NCI-H345 (cell line): ENCODE results near the gene FOXK2.

Experiments
- DNase-seq: peaks from one replicate; lab custom pipeline; 2025; lab: John Stamatoyannopoulos, UW

Gene FOXK2

DNA sequence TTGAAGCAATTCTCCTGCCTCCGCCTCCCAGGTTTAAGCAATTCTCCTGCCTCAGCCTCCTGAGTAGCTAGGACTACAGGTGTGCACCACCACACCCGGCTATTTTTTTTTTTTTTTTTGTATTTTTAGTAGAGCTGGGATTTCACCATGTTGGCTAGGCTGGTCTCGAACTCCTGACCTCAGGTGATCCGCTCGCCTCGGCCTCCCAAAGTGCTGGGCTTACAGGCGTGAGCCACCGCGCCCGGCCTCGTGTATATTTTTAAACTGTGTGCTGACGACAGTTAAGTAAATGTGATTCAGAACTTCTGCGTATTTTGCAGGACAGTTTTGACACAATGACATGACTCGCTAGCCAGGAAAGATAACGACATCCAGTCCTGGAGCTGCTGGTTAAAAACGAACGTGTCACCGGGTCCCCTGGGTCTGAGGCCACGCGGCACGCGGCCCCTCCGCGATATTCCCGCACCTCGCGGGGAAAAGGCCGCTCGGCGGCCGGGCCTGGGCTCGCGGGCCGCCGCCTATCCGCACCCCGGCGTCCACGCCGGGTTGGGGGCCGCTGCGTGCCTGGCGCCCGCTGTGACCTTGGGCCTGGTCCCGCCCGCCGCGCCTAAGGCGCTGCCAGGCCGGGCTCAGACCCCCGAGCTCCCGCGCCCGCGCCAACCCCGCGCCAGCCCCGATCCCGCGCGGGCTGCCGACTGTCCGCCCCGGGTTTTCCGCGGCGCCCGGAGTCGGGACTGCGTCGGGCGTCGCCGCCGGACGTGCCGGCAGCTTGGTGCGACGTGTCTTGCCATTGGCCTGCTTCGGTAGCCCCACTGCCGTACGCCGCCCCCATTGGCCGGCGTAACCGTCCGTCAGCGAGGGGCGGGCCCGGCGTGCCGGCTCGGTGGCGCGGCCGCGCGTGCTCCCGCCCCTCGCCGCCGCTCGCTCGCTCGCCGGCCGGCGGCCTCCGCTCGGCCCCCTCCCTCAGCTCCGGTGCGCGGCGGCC, at the start of gene FOXK2:
Gene FOXK2 (plus strand): TSS at position 907 of the 985 bp plus-strand sequence. CDS start 157 bp downstream, outside the sequence.
- DNase-seq, result peak; percentile 98

DNA sequence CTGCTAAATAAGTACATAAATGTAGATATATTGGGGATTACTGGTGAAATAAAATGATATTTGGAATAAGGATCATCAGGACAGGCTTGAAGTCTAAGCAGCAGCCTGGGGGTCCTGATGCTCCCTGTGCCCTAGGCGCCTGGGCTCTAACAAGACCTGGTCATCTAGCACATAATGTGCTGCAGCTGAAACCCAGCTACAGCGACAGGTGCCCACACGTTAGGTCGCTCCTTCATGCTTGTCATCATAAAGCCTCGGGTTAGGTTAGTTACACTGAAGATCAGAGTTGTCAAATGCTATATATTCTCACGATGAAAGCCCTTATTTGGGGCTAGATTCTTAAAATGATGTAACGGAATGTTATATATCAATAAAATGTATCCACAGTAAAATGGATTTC, 49.5 kb upstream of the FOXK2 start:
- DNase-seq, result no peak

DNA sequence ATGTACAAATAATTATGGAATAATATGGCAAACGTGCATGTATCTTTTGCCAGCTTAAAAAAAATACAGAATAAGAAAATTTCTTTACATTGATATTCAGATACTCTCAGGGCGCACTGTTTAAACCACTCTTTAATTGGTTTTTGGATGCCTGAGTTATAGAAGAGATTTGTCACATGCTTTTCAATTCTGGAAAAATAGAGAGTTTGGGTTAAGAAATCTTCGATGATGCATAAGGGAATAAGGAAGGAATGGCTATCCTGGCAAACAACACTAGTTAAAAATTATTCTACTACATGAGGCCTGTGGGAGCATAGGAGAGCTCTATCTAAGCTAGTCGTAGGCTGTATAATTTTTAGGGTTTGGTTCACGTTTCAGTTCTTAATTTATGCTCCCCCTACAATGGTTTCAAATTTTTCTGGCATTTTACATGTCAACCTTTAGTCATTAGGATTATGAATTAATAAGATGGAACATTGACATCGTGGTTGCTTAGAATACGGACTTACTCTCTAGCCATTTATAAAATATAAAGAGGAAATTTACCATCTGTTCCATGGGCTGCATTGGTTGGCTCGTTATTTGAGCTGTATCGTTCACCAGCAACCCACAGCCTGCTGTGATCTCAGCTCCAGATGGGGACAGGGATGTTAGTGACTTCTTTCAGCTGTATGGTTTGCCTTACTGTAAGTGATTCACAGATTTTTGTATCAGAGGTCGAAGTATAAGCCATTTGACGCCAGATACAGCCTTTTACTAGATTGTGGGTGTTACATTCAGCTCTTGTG, 45.1 kb upstream of the FOXK2 start:
- no peak for DNase-seq

DNA sequence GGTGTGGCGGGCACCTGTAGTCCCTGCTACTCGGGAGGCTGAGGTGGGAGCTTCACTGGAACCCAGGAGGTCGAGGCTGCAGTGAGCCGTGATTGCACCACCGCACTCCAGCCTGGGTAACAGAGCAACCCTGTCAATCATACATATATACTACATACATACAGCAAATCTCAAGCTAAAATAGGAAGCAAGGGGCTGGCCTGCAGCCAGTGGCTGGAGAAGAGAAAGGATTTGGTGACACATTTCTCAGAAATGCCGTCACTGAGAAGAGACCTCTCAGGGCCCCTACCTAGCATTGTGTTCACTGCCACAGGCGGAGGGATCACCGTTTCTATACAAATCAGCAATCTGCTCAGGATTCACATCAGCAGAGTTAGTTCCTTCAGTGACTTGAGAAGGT, 44.1 kb upstream of the FOXK2 start:
- no peak for DNase-seq

DNA sequence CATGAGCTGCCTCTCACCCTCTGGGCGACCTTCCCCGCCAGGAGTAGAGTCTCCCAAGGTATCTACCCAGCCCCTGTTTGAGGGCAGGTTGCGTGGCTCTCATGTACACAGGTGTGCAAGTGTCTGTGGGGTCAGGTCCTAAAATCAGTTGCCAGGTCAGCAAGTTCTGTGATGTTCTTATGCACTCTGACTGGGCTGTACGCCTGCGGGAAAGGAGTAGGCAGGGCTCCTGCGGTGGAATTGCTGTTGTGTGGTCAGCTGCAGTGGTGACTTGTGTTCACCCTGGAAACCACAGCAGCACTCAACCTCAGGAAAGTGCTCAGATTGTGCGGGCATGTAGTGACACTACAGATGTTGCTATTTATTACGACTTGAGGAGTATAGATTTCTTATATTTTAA, 41.6 kb upstream of the FOXK2 start:
- no peak for DNase-seq

DNA sequence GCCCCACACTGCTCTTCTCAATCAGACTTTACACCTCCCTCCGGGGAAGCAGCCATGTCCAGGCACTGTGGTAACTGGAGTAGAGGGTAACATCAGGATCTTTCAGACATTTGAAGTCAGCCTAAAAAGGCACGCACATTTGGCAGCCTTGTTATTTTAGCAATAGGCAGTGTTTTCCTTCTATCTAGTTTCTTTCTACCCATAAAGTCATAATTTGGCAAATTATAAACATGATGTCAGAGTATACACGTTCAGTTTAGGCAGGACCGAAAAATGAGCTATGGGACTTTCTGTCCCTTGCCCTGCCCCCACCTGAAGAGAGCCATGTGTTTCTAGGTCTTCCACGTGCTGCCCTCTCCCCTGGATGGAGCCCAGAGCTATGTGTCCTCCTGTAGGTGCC, 39.9 kb upstream of the FOXK2 start:
- no peak for DNase-seq

DNA sequence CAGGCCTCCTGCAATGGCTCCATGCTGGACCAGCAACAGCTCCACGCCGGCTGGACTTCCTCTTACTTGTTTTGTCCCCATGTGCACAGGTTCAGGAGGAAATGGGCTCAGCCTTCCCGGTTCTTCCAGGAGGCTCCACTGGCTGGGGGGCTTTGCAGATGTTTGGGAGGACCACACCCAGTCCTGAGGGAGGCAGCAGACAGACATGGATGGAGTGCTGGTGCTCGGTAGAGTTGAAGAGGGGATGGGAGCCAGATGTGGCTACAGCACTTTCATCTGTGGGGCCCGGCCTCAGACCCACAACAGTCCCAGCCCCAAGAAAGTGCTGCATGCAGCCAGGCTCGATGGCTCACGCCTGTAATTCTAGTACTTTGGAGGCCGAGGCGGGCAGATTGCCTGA, 39.2 kb upstream of the FOXK2 start:
- DNase-seq, result no peak

DNA sequence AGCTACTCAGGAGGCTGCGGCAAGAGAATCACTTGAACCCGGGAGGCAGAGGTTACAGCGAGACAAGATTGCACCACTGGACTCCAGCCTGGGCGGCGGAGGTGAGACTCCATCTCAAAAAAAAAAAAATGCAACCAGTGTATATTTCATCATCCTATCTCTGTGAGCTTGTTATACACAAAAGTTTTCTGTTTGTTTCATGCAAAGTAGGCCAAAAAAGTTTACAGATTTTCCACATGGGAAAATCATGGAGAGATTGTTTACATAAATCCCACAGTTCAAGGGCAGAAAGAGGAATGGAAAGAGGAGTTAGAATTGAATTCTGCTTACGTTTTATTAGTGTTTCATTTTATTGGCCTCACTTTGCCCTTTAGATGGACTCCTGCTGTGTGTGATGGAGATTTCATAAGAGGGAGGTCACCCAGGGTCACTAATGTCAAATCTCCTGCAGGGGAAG, 36.3 kb upstream of the FOXK2 start:
- DNase-seq, result no peak

DNA sequence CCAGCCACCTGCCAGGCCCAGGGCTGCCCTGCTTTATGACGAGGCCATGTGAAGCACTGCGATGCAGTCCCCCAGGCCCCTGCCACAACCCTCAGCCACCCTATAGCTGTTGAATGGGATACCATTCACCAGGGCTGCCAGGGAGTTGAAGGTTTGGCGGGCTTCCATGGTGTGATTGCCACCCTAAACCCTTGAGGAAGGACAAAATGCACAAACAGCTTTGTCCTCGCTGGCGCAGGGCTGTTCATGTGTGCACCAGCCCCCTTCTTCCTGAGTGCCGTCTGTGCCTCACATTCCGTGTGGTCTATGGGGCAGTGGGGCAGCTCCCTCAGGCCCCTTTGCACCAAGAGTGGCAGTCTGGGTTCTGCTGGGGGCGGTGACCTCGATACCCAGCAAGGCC, 35.7 kb upstream of the FOXK2 start:
- DNase-seq, result no peak

DNA sequence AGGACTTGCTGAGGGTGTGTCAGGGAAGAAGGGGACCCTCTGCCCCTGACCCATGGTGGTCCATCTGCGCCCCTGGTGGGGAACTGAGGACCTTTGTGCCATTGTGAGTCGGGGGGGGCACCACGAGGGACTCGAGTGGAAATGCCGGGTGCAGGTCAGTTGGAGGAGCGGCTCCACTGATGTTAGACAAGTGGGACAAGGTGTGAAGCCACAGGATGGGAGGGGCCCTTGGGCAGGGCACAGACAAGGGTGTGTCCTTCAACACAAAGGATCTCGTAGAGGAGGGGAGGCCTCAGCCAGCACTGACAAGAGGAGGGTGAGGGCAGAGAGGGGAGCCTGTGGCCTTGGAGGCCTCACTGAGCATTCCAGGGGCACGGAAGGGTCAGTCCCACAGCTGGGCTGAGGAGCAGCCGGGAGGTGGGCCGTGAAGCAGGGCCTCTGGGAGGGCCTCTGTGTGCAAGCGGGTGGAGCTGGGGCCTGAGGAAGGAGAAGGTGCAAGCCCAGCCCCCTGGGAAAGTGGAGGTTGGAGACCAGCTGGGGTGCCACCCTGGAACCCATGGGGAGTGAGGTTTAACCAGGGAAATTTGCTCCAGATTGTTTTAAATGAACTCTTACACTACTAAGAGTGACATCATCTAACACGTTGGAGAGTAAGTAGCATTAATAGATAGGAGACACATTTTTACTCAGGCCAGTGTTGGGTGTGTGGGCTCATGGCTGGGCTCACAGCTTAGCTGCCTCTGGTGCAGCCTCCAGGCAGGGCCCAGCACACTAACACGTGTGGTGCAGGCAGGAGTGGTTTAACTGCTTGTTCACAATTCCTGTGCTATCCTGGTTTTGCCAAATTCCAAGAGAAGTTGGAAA, 33.1 kb upstream of the FOXK2 start:
- DNase-seq, result no peak

DNA sequence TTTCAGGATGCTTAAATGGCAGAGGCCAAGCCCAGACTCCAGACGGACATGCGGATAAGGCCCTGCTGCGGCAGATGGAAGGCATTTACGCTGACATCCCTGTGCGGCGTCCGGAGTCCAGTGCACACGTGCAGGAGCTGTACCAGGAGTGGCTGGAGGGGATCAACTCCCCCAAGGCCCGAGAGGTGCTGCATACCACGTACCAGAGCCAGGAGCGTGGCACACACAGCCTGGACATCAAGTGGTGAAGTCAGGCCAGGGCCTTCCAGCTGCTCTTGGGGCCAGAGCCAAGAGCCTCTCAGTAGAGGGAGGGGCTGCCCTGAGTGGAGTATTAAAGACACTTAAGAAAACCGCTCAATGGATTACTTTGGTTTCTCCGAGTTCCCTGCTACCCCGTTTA, 31.6 kb upstream of the FOXK2 start:
- no peak for DNase-seq

DNA sequence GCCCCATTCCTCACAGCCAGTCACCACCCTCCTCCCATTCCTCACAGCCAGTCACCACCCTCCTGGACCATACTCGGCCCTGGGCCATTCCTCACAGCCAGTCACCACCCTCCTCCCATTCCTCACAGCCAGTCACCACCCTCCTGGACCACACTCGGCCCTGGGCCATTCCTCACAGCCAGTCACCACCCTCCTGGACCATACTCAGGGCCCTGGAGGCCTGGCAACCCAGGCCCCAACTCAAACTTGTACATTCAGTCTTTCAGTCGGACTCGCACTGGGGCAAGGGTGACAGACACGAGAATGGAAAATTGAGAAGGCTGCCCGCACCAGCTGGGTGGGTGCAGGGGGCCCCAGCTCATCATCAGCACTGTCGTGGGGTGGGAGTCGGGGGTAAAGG, 30.4 kb upstream of the FOXK2 start:
- DNase-seq, result no peak

DNA sequence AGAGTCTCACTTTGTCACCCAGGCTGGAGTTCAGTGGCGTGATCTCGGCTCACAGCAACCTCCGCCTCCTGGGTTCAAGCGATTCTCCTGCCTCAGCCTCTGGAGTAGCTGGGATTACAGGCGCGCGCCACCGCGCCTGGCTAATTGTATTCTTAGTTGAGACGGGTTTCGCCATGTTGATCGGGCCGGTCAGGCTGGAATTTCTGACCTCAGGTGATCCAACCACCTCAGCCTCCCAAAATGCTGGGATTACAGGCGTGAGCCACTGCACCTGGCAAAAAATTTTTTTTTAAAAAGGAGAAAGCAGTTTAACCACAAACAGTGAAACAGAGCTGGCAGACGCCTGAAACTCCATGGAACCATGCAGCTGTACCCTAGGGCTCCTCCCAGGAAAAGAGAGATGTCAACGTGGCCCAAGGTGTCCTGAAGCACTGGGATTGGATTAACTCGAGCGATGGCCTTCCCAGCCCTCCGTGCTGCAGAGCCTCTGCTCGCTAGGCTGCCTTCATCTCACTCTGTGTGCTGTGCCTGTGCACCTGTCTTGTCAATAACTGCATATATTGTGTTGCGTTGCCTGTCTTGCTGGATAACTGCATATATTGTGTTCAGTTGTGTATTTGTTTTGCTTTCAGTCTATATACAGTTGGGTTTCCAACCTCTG, 29.6 kb upstream of the FOXK2 start:
- no peak for DNase-seq

DNA sequence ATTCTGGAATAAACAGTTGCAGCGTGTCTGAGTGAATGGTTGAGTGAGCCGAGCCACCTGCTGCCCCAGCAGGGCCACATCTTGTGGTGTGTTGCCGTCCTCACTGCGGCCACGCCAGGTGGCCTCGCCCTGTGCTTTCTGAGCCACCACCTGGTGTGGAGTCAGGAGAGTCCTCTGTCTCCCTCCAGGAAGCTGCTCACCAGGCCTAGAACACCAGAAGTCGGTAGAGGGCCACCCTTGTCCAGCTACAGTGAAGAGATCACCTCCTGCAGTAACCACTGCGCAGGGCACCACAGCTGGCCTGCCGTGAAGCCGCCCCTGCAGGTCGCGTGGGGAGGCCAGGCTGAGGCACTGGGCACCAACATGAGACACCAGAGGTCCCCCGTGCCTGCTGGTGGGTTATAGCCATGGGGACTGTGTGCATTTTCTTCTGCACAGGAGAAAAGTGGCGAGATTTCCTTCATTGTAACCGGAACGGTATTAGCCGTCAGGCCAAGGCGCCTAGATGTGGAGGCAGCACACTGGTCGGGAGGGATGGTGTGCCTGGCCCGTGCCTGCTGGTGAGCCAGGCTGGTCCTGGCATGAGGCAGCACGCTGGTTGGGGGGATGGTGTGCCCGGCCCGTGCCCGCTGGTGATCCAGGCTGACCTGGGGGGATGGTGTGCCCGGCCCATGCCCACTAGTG, 28.9 kb upstream of the FOXK2 start:
- DNase-seq, result peak; percentile 90

DNA sequence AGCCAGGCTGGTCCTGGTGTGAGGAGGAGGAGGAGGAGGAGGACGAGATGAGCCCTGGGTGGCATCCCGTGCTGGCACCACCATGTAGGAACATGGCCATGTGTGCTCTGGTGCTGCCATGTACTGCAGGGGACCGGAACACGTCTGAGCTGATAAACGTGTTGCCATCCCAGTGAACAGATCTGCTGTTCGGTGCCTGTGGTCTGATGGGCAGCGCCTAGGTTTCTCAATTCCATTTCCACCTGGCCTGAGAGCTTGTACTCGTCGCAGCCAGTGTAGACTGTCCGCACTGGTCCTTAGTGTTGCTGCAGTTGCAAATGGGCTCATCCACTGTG, 28.4 kb upstream of the FOXK2 start:
- no peak for DNase-seq

DNA sequence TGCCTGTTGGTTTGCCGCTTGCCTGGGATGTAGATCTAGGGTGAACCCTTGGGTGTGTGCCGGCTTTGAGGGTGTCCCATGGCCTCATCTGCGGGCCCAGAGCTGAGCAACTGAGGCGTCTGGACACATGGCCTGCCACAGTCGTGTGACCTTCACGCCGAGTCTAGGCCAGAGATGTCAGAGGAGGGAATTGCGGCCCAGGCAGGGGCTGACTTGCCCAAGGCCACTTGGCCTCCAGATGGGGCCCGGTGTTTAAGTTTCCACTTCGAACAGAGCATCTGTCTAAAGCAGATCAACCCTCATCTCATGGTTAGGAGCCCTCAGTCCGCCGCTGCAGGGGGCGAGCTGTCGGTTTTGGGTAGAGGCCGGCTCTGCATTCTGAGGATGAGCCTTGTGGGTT, 28.0 kb upstream of the FOXK2 start:
- DNase-seq, result no peak

DNA sequence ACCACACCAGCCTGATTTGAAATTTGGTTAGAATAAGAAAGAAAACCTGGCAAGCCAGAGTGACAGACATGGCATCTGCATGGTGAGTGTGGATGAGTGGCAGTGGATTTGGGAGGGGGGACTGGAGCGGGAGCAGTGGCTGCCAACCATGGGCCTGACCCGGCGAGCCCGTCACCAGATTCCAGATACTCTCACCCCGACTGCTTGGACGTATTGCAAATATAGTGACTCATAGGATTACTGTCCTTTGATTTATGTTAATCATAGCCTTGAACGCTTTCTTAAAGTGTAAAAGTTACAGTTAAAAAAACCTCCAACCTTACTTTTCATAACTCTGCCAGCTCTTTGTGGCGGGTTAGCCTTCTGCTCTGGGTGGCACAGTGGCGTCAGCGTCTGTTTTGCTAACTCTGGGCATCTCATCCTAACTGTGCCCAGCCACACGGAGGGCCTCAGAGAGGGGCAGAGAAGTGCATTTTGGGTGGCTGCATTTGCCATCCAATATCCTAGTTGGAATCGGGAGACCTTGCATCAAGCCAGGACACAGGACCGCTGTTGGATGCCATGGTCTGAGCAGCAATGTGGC, 26.8 kb upstream of the FOXK2 start:
- no peak for DNase-seq

DNA sequence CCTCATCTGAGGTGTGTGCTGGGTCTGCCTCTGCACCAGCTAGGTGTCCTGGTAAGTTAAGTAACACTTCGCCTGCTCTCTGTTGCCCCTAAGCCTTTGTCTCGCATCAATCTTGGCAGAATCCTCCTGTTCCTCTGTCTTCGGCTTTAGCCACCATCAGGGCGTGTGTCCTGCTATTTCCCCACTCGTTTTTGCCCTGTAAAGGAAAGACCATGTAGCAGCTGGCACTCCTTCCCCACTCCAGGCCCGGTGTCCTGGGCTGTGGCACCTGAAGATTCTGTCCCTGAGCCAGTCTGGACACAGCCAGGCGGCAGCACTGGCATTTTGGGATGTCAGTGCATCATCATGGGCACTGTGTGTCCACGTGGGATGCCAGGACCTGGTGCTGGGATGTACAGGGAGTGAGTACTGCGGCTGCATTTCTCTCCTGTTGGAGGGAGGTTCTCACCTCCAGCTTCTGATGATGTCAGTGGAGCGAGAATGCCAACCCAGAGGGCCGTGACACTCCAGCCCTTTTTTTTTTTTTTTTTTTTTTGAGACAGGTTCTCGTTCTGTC, 26.2 kb upstream of the FOXK2 start:
- no peak for DNase-seq

DNA sequence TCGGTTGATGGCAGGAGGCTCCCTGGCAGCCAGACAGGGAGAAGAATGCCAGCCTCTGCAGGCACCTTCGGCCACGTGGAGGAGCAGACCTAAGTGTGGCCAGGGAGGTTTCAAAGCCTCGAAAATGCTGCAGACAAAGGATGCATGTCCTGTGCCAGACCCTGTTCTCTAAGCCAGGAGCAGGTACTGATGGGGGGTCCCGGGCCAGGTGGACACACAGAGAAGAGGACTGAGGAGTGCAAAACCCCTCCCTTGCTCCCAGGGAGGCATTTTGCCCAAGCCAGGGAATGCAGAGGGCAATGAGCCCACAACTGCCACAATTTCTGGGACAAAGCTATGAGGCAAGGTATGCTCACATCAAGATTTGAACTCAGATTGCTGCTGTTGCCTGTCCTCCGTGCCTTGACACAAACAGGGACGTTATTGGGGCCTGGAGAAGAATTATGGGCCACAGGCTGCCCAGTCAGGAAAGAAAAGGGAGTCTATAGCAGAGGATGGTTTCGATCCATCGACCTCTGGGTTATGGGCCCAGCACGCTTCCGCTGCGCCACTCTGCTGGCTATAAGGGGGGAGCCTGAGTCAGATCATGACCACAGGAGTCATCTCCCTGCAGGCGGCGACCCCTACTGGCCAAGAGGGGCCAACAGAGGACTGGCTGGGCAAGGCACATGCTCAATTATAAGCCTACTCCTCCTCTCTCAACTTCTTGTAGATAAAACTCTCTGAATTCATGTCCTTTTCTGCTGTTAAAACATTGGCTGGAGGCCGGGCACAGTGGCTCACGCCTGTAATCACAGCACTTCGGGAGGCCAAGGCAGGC, 25.1 kb upstream of the FOXK2 start:
- peak; percentile 73 for DNase-seq
